ENCODE results near the gene SP110.

DNA sequence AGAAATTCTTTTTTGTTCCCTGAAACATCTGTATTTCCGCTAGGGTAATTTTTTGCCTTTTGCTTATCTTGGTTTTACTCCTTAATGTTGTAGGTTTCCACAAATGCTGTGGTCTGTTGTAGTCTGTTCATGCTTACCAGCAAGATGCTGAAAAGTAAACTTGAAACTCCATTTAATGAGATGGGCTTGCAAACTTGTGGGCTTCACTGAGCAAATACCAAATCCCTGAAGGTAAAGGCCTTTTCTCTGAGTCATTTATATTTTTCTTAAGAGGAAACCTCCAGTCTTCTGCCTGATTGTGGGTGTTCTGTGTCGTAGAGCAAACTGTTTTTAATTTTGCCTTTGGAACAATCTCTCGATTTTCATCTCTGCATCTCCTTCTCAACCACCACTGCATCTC is 15.1 kb upstream of the SP110 start:
- TF ChIP-seq, protein P1, sequence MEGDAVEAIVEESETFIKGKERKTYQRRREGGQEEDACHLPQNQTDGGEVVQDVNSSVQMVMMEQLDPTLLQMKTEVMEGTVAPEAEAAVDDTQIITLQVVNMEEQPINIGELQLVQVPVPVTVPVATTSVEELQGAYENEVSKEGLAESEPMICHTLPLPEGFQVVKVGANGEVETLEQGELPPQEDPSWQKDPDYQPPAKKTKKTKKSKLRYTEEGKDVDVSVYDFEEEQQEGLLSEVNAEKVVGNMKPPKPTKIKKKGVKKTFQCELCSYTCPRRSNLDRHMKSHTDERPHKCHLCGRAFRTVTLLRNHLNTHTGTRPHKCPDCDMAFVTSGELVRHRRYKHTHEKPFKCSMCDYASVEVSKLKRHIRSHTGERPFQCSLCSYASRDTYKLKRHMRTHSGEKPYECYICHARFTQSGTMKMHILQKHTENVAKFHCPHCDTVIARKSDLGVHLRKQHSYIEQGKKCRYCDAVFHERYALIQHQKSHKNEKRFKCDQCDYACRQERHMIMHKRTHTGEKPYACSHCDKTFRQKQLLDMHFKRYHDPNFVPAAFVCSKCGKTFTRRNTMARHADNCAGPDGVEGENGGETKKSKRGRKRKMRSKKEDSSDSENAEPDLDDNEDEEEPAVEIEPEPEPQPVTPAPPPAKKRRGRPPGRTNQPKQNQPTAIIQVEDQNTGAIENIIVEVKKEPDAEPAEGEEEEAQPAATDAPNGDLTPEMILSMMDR (IDR thresholded peaks at IDR 0.05; ENCODE audit: low read depth, low read length) = no peak
- no peak for TF ChIP-seq EZH2phosphoT487 (IDR thresholded peaks at IDR 0.05; ENCODE audit: low read depth)
